ENCODE measurements around the gene CPNE6.

The CPNE6 gene

GRCh38 chr14:24052656-24053547, 18.5 kb upstream of the CPNE6 start (continued):
- TF ChIP-seq SCRT1 (tag by site-specific recombination; IDR thresholded peaks at IDR 0.05; ENCODE audit: borderline replicate concordance) = no peak
- peak; percentile 69; the same call in 1 of the 2 replicates for TF ChIP-seq EGR2 (tag by site-specific recombination; IDR thresholded peaks at IDR 0.05; ENCODE audit: low read depth)
- TF ChIP-seq HOXC10 (CRISPR knock-in tag; IDR thresholded peaks at IDR 0.05) = no peak
- no peak for TF ChIP-seq ZNF112 (tag by site-specific recombination; IDR thresholded peaks at IDR 0.05)
- TF ChIP-seq, protein P1, sequence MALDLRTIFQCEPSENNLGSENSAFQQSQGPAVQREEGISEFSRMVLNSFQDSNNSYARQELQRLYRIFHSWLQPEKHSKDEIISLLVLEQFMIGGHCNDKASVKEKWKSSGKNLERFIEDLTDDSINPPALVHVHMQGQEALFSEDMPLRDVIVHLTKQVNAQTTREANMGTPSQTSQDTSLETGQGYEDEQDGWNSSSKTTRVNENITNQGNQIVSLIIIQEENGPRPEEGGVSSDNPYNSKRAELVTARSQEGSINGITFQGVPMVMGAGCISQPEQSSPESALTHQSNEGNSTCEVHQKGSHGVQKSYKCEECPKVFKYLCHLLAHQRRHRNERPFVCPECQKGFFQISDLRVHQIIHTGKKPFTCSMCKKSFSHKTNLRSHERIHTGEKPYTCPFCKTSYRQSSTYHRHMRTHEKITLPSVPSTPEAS (tag by site-specific recombination; IDR thresholded peaks at IDR 0.05) = 0 out of 2 replicates have a peak, but pooled peaks have one; percentile 14
- TF ChIP-seq GLIS1 (tag by site-specific recombination; IDR thresholded peaks at IDR 0.05) = no peak
- TF ChIP-seq ZNF658 (tag by site-specific recombination; IDR thresholded peaks at IDR 0.05) = no peak
- TF ChIP-seq ZNF221 (tag by site-specific recombination; IDR thresholded peaks at IDR 0.05; ENCODE audit: borderline replicate concordance) = no peak
- TF ChIP-seq, protein P2, sequence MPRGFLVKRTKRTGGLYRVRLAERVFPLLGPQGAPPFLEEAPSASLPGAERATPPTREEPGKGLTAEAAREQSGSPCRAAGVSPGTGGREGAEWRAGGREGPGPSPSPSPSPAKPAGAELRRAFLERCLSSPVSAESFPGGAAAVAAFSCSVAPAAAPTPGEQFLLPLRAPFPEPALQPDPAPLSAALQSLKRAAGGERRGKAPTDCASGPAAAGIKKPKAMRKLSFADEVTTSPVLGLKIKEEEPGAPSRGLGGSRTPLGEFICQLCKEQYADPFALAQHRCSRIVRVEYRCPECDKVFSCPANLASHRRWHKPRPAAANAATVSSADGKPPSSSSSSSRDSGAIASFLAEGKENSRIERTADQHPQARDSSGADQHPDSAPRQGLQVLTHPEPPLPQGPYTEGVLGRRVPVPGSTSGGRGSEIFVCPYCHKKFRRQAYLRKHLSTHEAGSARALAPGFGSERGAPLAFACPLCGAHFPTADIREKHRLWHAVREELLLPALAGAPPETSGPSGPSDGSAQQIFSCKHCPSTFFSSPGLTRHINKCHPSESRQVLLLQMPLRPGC (tag by site-specific recombination; IDR thresholded peaks at IDR 0.05) = no peak
- no peak for TF ChIP-seq ZNF660 (tag by site-specific recombination; IDR thresholded peaks at IDR 0.05)

GRCh38 chr14:24053548-24054323, 17.6 kb upstream of the CPNE6 start:
- CTCF ChIA-PET = interaction anchor here (0.6 to 3.2 kb wide), 8 partner anchors 37 to 254 kb away, joined by 3 to 12 read pairs (median 4); partner anchors contain the start of genes CIDEB and IRF9
- POLR2A ChIA-PET = no interaction called here

More at GRCh38 chr14:24053548-24054323, 17.6 kb upstream of the CPNE6 start:
- no peak overlapping the region for H3K27ac ChIP-seq (ENCODE audit: extremely low read depth, low read depth, low read length)
- H3K9me3 ChIP-seq (ENCODE audit: control insufficient read depth, insufficient read depth, low read depth, low read length) = no peaks in the 10 kb centered on the region
- no peaks in the 10 kb centered on the region for H3K4me1 ChIP-seq (ENCODE audit: control insufficient read depth, insufficient read depth, low read length)
- TF ChIP-seq, protein P3, sequence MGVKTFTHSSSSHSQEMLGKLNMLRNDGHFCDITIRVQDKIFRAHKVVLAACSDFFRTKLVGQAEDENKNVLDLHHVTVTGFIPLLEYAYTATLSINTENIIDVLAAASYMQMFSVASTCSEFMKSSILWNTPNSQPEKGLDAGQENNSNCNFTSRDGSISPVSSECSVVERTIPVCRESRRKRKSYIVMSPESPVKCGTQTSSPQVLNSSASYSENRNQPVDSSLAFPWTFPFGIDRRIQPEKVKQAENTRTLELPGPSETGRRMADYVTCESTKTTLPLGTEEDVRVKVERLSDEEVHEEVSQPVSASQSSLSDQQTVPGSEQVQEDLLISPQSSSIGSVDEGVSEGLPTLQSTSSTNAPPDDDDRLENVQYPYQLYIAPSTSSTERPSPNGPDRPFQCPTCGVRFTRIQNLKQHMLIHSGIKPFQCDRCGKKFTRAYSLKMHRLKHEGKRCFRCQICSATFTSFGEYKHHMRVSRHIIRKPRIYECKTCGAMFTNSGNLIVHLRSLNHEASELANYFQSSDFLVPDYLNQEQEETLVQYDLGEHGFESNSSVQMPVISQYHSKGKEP (tag by site-specific recombination; IDR thresholded peaks at IDR 0.05) = no peak
- TF ChIP-seq ZNF366 (tag by site-specific recombination; conservative IDR thresholded peaks at IDR 0.05) (no peak), ZNF510 (tag by site-specific recombination; IDR thresholded peaks at IDR 0.05; ENCODE audit: insufficient replicate concordance) (no peak), ZNF24 (tag by site-specific recombination; IDR thresholded peaks at IDR 0.05) (no peak), ZNF155 (tag by site-specific recombination; IDR thresholded peaks at IDR 0.05) (no peak), ZNF169 (tag by site-specific recombination; IDR thresholded peaks at IDR 0.05) (no peak), ZNF621 (tag by site-specific recombination; IDR thresholded peaks at IDR 0.05) (no peak), ZNF112 (tag by site-specific recombination; IDR thresholded peaks at IDR 0.05) (no peak), HOXD13 (CRISPR knock-in tag; IDR thresholded peaks at IDR 0.05; ENCODE audit: borderline replicate concordance) (no peak), ZNF791 (tag by site-specific recombination; IDR thresholded peaks at IDR 0.05) (no peak)
- TF ChIP-seq, protein P4, sequence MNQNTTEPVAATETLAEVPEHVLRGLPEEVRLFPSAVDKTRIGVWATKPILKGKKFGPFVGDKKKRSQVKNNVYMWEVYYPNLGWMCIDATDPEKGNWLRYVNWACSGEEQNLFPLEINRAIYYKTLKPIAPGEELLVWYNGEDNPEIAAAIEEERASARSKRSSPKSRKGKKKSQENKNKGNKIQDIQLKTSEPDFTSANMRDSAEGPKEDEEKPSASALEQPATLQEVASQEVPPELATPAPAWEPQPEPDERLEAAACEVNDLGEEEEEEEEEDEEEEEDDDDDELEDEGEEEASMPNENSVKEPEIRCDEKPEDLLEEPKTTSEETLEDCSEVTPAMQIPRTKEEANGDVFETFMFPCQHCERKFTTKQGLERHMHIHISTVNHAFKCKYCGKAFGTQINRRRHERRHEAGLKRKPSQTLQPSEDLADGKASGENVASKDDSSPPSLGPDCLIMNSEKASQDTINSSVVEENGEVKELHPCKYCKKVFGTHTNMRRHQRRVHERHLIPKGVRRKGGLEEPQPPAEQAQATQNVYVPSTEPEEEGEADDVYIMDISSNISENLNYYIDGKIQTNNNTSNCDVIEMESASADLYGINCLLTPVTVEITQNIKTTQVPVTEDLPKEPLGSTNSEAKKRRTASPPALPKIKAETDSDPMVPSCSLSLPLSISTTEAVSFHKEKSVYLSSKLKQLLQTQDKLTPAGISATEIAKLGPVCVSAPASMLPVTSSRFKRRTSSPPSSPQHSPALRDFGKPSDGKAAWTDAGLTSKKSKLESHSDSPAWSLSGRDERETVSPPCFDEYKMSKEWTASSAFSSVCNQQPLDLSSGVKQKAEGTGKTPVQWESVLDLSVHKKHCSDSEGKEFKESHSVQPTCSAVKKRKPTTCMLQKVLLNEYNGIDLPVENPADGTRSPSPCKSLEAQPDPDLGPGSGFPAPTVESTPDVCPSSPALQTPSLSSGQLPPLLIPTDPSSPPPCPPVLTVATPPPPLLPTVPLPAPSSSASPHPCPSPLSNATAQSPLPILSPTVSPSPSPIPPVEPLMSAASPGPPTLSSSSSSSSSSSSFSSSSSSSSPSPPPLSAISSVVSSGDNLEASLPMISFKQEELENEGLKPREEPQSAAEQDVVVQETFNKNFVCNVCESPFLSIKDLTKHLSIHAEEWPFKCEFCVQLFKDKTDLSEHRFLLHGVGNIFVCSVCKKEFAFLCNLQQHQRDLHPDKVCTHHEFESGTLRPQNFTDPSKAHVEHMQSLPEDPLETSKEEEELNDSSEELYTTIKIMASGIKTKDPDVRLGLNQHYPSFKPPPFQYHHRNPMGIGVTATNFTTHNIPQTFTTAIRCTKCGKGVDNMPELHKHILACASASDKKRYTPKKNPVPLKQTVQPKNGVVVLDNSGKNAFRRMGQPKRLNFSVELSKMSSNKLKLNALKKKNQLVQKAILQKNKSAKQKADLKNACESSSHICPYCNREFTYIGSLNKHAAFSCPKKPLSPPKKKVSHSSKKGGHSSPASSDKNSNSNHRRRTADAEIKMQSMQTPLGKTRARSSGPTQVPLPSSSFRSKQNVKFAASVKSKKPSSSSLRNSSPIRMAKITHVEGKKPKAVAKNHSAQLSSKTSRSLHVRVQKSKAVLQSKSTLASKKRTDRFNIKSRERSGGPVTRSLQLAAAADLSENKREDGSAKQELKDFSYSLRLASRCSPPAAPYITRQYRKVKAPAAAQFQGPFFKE (tag by site-specific recombination; IDR thresholded peaks at IDR 0.05; ENCODE audit: borderline replicate concordance) = no peak
- no peak overlapping the region for H3K4me3 ChIP-seq (ENCODE audit: low read depth, low read length)
- H3K36me3 ChIP-seq (ENCODE audit: control insufficient read depth in 2 of 2, insufficient read depth in 1 of 2, low read length in 2 of 2) = no peaks in the 10 kb centered on the region

Data from HEK293 (cell line).